ENCODE results near the gene MRPL51.
"Not testable (repeated sequence)": the region's sequence is repeated elsewhere in the genome, so short reads cannot be mapped to it uniquely, and the experiment has no call there.

MRPL51 gene

DNA sequence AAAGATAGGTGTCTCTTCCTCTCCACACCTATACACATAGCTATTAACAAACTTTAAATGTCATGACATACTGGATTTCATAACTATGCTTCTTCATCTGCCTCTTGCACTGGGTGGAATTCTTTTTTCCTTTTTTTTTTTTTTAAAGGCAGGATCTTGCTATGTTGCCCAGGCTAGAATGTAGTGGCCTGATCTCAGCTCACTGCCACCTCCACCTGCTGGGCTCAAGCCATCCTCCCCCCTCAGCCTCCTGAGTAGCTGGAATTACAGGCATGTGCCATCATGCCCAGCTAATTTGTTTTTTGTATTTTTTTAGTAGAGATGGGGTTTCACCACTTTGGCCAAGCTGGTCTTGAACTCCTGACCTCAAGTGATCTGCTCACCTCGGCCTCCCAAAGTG, 4.8 kb downstream of the MRPL51 start:
- DNase-seq (ENCODE audit: low read depth) = no peak

DNA sequence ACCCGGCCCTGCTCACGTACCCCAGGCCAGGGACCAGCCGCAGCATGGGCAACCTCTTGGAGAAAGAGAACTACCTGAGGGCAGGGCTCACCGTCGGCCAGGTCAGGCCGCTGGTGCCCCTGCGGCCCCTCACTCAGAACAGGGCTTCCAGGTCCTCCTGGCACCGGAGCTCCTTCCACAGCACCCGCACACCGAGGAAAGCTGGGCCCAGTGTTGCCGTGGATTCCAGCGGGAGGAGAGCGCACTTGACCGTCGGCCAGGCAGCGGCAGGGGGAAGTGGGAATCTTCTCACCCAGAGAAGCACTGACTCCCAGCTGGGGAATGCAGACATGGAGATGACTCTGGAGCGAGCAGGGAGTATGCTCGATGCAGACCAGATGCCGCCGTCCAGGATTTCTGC, 14.6 kb downstream of the MRPL51 start:
- DNase-seq (ENCODE audit: low read depth) = no peak

GRCh38 chr12:6477601-6478377, 15.3 kb downstream of the MRPL51 start:
- DNase-seq (ENCODE audit: low read depth) = not testable (repeated sequence)

DNA sequence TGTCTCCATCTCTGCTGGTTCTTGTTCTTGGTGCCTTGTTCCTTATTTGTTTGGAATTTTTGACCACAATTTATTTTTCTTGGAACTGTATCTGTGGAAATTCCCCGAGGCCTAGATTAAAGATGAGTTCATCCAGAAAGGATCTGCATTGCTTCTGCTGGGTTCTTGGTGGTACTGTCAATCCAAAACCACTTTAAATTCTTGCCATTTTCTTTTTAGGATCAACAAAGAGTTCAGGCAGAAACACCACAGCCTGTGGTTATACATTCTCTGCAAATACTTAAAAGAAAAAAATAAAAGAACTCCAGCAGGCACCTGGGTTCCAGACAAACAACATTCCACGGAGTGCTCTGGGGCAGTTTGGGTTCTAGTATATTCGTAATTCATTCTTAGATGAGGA, 16.6 kb downstream of the MRPL51 start:
- peak; percentile 68 for DNase-seq (ENCODE audit: low read depth)

GRCh38 chr12:6475233-6475975, 17.7 kb downstream of the MRPL51 start:
- not testable (repeated sequence) for DNase-seq (ENCODE audit: low read depth)

- DNase-seq (ENCODE audit: low read depth) = no peak
These were observed 20.6 kb downstream of the MRPL51 start for GRCh38 chr12:6472491-6472890.

- DNase-seq (ENCODE audit: low read depth) = no peak
These were observed 21.1 kb downstream of the MRPL51 start for GRCh38 chr12:6471989-6472360.

DNA sequence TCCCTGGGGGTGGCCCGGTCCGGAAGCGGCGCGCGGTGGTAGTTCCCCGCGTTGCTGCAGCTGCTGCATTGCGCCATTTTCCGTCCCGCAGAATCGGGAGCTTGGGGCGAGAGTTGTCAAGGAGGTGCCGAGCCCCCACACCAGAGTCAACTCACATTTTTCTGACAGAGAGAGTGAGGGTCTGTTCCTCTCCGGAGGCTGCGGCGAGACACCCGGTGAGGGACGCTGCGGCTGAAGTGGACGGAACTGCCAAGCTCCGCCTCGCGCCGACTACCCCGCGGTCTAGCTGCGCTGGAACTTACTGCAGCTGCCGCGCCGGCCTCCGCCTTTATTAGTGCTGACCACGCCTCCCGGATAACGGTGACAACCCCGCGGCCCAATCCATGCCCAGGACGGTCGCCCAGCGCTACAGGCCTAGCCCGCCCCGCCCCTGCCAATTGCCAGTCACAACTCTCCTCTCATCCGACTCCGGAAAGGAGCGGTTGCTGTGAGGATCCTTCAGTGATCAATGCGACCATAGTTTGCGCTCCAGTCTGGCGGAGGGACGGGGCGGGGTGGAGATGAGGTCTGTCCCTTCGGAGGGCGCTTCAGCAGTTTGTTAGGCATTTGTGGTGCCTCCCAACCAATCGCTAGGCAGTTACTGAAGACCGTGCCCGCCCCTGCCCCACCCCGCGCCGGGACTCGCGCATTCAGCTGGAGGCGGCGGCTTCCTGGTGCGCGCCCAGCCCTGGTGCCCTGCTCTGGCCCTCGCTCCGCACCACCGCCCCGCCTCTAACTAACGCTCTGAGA, 22.5 kb downstream of the MRPL51 start, which contains the start of gene VAMP1:
TSS of gene VAMP1 (minus strand) at position 303 of the 789 bp plus-strand sequence. CDS start at position 157, 146 bp downstream.
- DNase-seq (ENCODE audit: low read depth) = peak; percentile 93

- DNase-seq (ENCODE audit: low read depth) = no peak
These were observed 23.3 kb downstream of the MRPL51 start for GRCh38 chr12:6469609-6470374.

DNA sequence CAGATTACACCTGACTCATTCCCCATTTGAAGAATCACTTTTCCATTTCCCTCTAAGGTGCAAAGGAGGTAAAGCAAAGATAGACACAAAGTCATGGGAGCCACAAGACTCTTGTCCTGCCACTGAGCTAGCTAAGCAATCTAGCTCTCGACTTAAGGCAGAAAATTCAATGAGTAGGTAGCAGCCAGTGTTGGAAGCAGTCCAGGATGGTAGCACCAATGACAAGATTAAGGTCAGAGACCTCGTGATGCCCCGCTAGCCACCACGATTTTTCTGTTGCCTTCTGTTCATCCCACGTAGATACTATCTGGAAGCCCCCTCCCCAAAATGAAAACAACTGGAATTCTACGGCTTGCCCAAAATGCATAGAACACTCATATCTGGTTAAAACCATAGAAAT, 24.0 kb downstream of the MRPL51 start:
- no peak for DNase-seq (ENCODE audit: low read depth)

DNA sequence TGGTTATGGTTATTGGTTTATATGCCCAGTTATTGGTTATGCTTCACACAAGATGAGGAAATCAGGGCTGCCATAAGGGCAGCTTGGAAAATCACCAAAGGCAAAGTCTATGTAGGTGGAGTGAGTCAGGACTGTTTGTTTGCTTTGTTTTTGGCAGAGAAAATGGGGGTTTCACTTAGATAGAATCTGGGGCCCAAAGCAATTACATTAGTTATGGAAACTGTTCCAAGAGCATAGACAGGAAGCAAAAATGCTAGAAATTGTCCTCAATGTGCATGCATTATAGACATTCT, 24.8 kb downstream of the MRPL51 start:
- DNase-seq (ENCODE audit: low read depth) = no peak

DNA sequence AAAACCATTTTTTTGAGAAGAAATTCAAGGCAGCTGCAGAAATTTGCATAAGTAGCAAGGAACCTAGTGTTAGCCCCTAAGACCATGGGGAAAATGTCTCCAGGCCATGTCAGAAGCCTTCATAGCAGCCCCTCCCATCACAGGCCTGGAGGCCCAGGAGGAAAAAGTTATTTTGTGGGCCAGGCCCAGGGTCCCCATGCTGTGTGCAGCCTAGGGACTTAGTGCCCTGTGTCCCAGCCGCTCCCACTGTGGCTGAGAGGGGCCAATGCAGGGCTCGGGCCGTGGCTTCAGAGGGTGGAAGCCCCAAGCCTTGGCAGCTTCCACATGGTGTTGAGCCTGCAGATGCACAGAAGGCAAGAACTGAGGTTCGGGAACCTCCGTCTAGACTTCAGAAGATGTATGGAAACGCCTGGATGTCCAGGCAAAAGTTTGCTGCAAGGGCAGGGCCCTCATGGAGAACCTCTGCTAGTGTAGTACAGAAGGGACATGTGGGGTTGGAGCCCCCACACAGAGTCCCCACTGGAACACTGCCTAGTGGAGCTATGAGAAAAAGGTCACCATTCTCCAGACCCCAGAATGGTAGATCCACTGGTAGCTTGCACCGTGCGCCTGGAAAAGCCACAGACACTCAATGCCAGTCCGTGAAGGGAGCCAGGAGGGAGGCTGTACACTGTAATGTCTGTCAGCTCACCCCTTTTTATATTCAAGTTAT, 25.3 kb downstream of the MRPL51 start:
- not testable (repeated sequence) for DNase-seq (ENCODE audit: low read depth)

DNA sequence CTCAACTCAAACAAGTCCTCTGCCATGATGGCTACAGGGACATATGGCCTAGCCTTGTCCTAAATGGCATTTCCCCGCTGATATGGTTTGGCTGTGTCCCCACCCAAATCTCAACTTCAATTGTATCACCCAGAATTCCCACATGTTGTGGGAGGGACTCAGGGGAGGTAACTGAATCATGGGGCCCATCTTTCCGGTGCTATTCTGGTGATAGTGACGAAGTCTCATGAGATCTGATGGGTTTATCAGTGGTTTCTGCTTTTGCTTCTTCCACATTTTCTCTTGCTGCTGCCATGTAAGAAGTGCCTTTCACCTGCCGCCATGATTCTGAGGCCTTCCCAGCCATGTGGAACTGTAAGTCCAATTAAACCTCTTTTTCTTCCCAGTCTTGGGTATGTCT, 26.3 kb downstream of the MRPL51 start:
- DNase-seq (ENCODE audit: low read depth) = not testable (repeated sequence)

- DNase-seq (ENCODE audit: low read depth) = no peak
These were observed 26.9 kb downstream of the MRPL51 start for GRCh38 chr12:6466184-6466573.

GRCh38 chr12:6465467-6466183, 27.4 kb downstream of the MRPL51 start:
- DNase-seq (ENCODE audit: low read depth) = no peak

DNA sequence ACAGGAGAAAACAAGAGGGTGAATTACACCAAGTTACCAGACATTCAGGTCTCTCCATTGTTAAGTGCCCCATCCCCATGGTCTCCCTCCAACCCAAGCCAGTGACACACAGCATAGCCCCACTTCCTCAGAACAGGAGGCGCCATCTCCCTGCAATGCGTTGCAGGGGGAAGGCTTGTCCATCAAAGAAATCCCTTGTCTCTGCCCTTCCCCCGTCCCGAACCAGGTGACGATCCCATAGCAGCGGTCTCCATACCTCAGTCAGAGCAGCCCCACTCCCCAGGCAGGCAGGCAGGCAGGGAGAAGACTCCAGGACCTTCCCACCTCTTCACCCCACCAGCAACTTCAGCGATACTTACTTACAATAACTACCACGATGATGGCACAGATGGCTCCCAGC, 28.5 kb downstream of the MRPL51 start:
- no peak for DNase-seq (ENCODE audit: low read depth)

- no peak for DNase-seq (ENCODE audit: low read depth)
These were observed 29.2 kb downstream of the MRPL51 start for GRCh38 chr12:6463858-6464257.

- no peak for DNase-seq (ENCODE audit: low read depth)
These were observed 29.8 kb downstream of the MRPL51 start for GRCh38 chr12:6463216-6463615.

GRCh38 chr12:6462234-6462995, 30.6 kb downstream of the MRPL51 start:
- no peak for DNase-seq (ENCODE audit: low read depth)
